CD4-positive, alpha-beta memory T cell (primary cell): Measurements from ENCODE around the gene DRG1. TPM values are rescaled to one million over a fixed set of nuclear protein-coding genes. Genes with fewer than 3 reads are reported as not detected.

Experiments
- CTCF ChIA-PET: fragments of 350-600 bp; sonication (Branson Sonifier 250); formaldehyde crosslinking; loops from one replicate; lab custom pipeline; 2021; ENCODE audit warnings: inconsistent platforms; ENCODE audit not compliant: partially characterized antibody; lab: Charles Lee
- POLR2A ChIA-PET: fragments of 350-600 bp; sonication (Branson Sonifier 250); formaldehyde crosslinking; loops from one replicate; lab custom pipeline; 2021; ENCODE audit not compliant: partially characterized antibody; lab: Charles Lee
- DNase-seq, 5 donors: peaks; one replicate each; pipeline versions ENCODE4 v3.0.0 to v3.0.0-alpha.2; 2020 to 2022; ENCODE audit warnings: mixed read lengths in 1 of 5
- H3K27ac ChIP-seq: one replicate; pipeline ENCODE4 v1.7.0; 2013; ENCODE audit warnings: low read depth, low read length
- H3K27me3 ChIP-seq: 2 replicates; pipeline ENCODE4 v1.7.0; 2013; ENCODE audit warnings: mild to moderate bottlenecking, low read length, moderate library complexity; ENCODE audit not compliant: insufficient read depth
- H3K36me3 ChIP-seq: 2 replicates; pipeline ENCODE4 v1.7.0; 2013; ENCODE audit warnings: mild to moderate bottlenecking, low read length, moderate library complexity; ENCODE audit not compliant: insufficient read depth
- H3K4me1 ChIP-seq: 2 replicates; pipeline ENCODE4 v1.7.0; 2013; ENCODE audit warnings: mild to moderate bottlenecking, low read length, moderate library complexity; ENCODE audit not compliant: insufficient read depth
- H3K4me3 ChIP-seq, 2 donors: one replicate each; pipeline ENCODE4 v1.7.0; 2013; ENCODE audit warnings: low read length in 2 of 2, mild to moderate bottlenecking in 1 of 2
- H3K9me3 ChIP-seq, 2 donors: one replicate each; pipeline ENCODE4 v1.7.0; 2013; ENCODE audit warnings: low read length in 2 of 2, control low read depth in 1 of 2; ENCODE audit not compliant: control insufficient read depth in 1 of 2
- H3K27ac Mint-ChIP-seq, 7 donors: one replicate each; pipeline ENCODE4 v1.8.0; 2020 to 2021; ENCODE audit warnings: mixed read lengths in 7 of 7, mild to moderate bottlenecking in 6 of 7, inconsistent platforms in 3 of 7, moderate library complexity in 3 of 7
- H3K27me3 Mint-ChIP-seq, 2 donors: one replicate each; pipeline ENCODE4 v1.8.0; 2020 to 2021; ENCODE audit warnings: mixed read lengths in 2 of 2
- H3K36me3 Mint-ChIP-seq, 2 donors: one replicate each; pipeline ENCODE4 v1.8.0; 2020 to 2021; ENCODE audit warnings: mixed read lengths in 2 of 2, inconsistent platforms in 1 of 2, mild to moderate bottlenecking in 1 of 2
- H3K4me1 Mint-ChIP-seq, 4 donors: one replicate each; pipeline ENCODE4 v1.8.0; 2020 to 2021; ENCODE audit warnings: mixed read lengths in 4 of 4, mild to moderate bottlenecking in 1 of 4
- H3K4me3 Mint-ChIP-seq, 8 donors: one replicate each; pipeline ENCODE4 v1.8.0; 2020 to 2021; ENCODE audit warnings: mixed read lengths in 8 of 8, mild to moderate bottlenecking in 7 of 8, moderate library complexity in 6 of 8, inconsistent platforms in 3 of 8
- H3K9me3 Mint-ChIP-seq, 8 donors: one replicate each; pipeline ENCODE4 v1.8.0; 2020 to 2021; ENCODE audit warnings: mixed read lengths in 8 of 8, mild to moderate bottlenecking in 5 of 8, inconsistent platforms in 3 of 8, moderate library complexity in 1 of 8
- intact Hi-C: fragments of 100-400 bp; cut with micrococcal nuclease; formaldehyde crosslinking; loops from one replicate; pipeline ENCODE4 v1.15.1; 2023
- polyA plus RNA-seq, 2 donors: library from polyadenylated mRNA; unstranded; fragments of 300-500 nt; fragmentation: Illumina TruSeq; gene quantifications; one replicate each; pipeline ENCODE4 v1.2.3, GENCODE V29; 2021
- total RNA-seq, 2 experiments: library from RNA; stranded (reverse); gene quantifications; one replicate each; pipeline ENCODE4 v1.2.3, GENCODE V29; 2021

DRG1 gene
- total and polyA plus RNA-seq, 4 experiments from 2014 or later: 74.8 to 128 (median 81.4) TPM

DNA sequence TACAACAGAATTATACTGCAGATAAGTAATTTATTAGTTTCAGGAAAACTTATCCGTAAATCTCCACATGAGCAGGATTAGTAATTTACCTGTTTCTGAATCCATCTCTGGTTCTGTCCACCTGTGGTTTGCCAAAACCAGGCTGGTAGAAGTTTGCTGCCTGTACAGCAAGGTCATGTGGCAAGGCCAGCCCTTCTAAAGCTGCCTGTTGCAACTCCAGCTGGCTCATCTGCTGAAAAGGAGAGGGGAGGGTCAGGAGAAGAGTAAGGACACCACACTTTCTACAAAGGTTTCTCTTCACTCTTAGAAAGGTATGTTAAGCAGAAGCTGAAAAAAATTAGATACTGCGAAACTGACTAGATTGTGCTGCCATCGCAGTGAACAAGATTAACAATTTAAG, 47.9 kb downstream of the DRG1 start:
- peak overlapping the region in 2 of 7 donors; percentile 6 to 53 for H3K27ac Mint-ChIP-seq
- CTCF ChIA-PET: no interaction called here
- DNase-seq: no peak

DNA sequence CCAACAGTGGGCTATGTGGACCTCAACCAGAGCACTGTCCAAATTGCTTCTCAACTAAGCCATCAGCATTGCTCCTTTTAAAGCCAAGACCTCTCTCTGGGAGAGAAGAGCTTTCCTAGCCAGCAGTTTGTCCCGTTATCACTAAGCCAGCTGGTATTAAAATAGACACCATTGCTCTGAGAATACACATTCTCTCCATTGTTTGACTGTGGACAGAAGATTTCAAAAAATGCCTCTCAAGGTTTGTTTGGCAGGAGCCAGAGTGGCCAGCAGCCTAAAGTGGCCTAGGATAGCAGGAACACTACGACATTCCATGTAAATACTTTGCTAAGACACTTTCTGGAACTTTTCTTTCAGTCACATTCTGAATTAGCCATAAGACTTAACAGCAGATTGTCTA, 49.0 kb downstream of the DRG1 start:
- H3K27ac ChIP-seq: no peak overlapping the region
- CTCF ChIA-PET: no interaction called here
- POLR2A ChIA-PET: interaction anchor here (0.7 kb wide), 1 partner anchor 814 kb away, joined by 3 read pairs; no protein-coding TSS in a partner anchor
- Mint-ChIP-seq H3K4me3 (no peak overlapping the region), H3K27me3 (no peaks in the 10 kb centered on the region), H3K27ac (peak overlapping the region in 5 of 7 donors; percentile 21 to 70 (median 31)), H3K36me3 (peaks cover 9 to 52% of the 10 kb centered on the region in 2 donors), H3K9me3 (no peaks in the 10 kb centered on the region), H3K4me1 (no peaks in the 10 kb centered on the region)
- no peak for DNase-seq
- no peaks in the 10 kb centered on the region for H3K9me3 ChIP-seq
- H3K4me3 ChIP-seq: no peak overlapping the region
- no peaks in the 10 kb centered on the region for H3K4me1 ChIP-seq
- no peaks in the 10 kb centered on the region for H3K27me3 ChIP-seq
- intact Hi-C loops: no loop called here
- H3K36me3 ChIP-seq: peaks cover 24% of the 10 kb centered on the region

More for the DNA sequence above, 47.9 kb downstream of the DRG1 start:
- no peak overlapping the region for H3K4me3 Mint-ChIP-seq
- Histone ChIP-seq H3K36me3 (peaks cover 24% of the 10 kb centered on the region), H3K27ac (no peak overlapping the region), H3K9me3 (no peaks in the 10 kb centered on the region), H3K4me3 (no peak overlapping the region), H3K4me1 (no peaks in the 10 kb centered on the region), H3K27me3 (no peaks in the 10 kb centered on the region)
- POLR2A ChIA-PET: no interaction called here
- H3K36me3 Mint-ChIP-seq: peaks cover 15 to 54% of the 10 kb centered on the region in 2 donors
- no peaks in the 10 kb centered on the region for H3K4me1 Mint-ChIP-seq
- no peaks in the 10 kb centered on the region for H3K9me3 Mint-ChIP-seq
- H3K27me3 Mint-ChIP-seq: no peaks in the 10 kb centered on the region
- intact Hi-C loops: no loop called here

DNA sequence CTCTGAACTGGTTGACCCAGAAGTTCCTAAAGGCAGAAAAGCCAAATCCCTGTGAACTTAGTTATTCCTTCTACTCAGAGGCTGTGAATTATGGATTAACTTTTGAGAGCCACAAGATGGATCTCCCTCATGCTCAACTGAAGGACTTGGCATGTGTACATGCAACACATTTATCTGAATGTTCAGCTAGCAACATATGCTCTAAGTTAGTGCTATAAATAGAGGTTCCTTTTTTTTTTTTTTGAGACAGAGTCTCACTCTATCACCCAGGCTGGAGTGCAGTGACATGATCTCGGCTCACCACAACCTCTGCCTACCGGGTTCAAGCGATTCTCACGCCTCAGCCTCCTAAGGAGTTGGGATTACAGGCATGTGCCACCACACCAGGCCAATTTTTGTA, 50.1 kb downstream of the DRG1 start:
- Mint-ChIP-seq H3K4me3 (no peak overlapping the region), H3K27me3 (no peaks in the 10 kb centered on the region), H3K27ac (peak overlapping the region in 1 of 7 donors; percentile 5), H3K9me3 (no peaks in the 10 kb centered on the region), H3K36me3 (peaks cover 12 to 49% of the 10 kb centered on the region in 2 donors), H3K4me1 (no peaks in the 10 kb centered on the region)
- intact Hi-C loops: no loop called here
- POLR2A ChIA-PET: interaction anchor here (0.7 kb wide), 1 partner anchor 815 kb away, joined by 3 read pairs; no protein-coding TSS in a partner anchor
- Histone ChIP-seq H3K36me3 (peaks cover 31% of the 10 kb centered on the region), H3K4me1 (no peaks in the 10 kb centered on the region), H3K4me3 (no peak overlapping the region), H3K9me3 (no peaks in the 10 kb centered on the region), H3K27me3 (no peaks in the 10 kb centered on the region), H3K27ac (no peak overlapping the region)
- DNase-seq: no peak
- CTCF ChIA-PET: no interaction called here

DNA sequence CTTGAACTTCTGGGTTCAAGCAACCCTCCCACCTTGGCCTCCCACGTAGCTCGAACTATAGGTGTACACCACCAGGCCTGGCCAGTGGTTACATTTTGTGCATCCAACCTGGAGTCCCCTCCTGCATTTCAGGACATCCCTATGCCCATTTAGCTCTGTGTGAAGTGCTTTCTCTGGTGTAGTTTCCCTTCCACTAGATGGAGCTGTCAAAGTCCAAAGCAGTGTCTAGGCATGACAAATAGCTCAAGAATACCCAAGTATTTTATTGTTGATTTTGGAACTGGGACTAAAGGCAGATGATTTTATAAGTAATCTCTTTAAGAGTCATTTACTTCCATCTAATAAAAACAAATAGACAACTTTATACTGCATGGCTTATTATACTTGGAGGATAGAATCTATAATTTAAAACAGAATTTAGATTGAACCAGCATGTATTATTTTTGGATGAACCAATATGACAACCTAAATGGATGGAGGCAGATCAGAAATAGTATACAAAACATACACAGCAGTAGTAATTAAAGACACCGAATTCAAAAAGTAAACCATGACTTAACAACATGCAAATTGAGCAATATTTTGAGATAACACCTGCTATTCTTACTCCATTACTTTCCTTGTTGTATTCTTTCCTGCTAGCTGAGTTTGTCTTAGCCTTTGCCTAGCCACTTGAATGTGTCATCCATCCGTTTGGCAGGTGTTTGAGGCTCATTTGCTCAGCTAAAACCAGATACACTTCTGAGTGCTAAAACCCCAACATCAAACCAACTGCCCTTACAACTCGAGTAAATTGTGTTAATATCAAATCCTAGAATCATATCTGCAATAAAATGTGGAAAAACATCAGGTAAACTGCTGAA, 52.5 kb downstream of the DRG1 start:
- H3K27me3 Mint-ChIP-seq: no peaks in the 10 kb centered on the region
- H3K4me1 ChIP-seq: no peaks in the 10 kb centered on the region
- intact Hi-C loops: loop anchor here (1.0 kb wide), 1 partner anchor 181 kb away; no protein-coding TSS in a partner anchor
- peak overlapping the region in 4 of 7 donors; percentile 1 to 49 (median 28) for H3K27ac Mint-ChIP-seq
- peak in 4 of 5 donors; percentile 16 to 22 (median 18) for DNase-seq
- ChIA-PET CTCF (interaction anchor here (0.7 to 2.2 kb wide), 17 partner anchors 8 to 210 kb away, joined by 3 to 15 read pairs (median 4); partner anchors contain the start of genes EIF4ENIF1 and PISD), POLR2A (interaction anchor here (0.6 to 1.3 kb wide), 4 partner anchors 39 to 179 kb away, joined by 3 to 10 read pairs (median 3); partner anchors contain the start of gene SFI1)
- H3K36me3 ChIP-seq: peaks cover 40% of the 10 kb centered on the region
- H3K4me3 ChIP-seq: no peak overlapping the region
- H3K36me3 Mint-ChIP-seq: peaks cover 15 to 50% of the 10 kb centered on the region in 2 donors
- H3K9me3 ChIP-seq: no peaks in the 10 kb centered on the region
- no peaks in the 10 kb centered on the region for H3K27me3 ChIP-seq
- no peak overlapping the region for H3K27ac ChIP-seq
- no peak overlapping the region for H3K4me3 Mint-ChIP-seq
- H3K4me1 Mint-ChIP-seq: no peaks in the 10 kb centered on the region
- H3K9me3 Mint-ChIP-seq: no peaks in the 10 kb centered on the region

DNA sequence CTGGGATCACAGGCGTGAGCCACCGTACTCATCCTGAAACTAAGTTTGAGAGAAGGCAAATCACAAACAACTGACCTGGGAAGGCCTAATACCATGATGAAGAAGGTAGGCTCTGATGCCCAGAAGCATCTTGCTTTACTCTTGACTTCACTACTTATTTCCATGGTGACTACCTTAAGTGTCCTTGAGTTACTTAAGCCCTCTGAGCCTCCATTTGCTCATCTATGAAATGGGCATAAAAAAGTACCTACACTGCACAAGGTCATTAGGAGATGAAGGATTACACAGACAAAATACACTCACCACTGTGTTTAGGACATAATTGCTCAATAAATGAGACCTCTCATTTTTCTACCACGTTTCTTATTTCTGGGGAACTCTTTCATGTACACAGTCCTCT, 62.3 kb downstream of the DRG1 start:
- H3K4me1 ChIP-seq: no peaks in the 10 kb centered on the region
- H3K4me3 ChIP-seq: no peak overlapping the region
- no peak overlapping the region for H3K4me3 Mint-ChIP-seq
- H3K4me1 Mint-ChIP-seq: peaks cover 0 to 7% (median 0%) of the 10 kb centered on the region in 4 donors
- H3K27me3 ChIP-seq: no peaks in the 10 kb centered on the region
- H3K9me3 ChIP-seq: no peaks in the 10 kb centered on the region
- DNase-seq: no peak
- CTCF ChIA-PET: no interaction called here
- H3K36me3 ChIP-seq: peaks cover 51% of the 10 kb centered on the region
- H3K9me3 Mint-ChIP-seq: no peaks in the 10 kb centered on the region
- H3K27ac Mint-ChIP-seq: peak overlapping the region in 1 of 7 donors; percentile 8
- intact Hi-C loops: no loop called here
- POLR2A ChIA-PET: no interaction called here
- H3K36me3 Mint-ChIP-seq: peaks cover 33 to 64% of the 10 kb centered on the region in 2 donors
- H3K27ac ChIP-seq: no peak overlapping the region
- no peaks in the 10 kb centered on the region for H3K27me3 Mint-ChIP-seq

DNA sequence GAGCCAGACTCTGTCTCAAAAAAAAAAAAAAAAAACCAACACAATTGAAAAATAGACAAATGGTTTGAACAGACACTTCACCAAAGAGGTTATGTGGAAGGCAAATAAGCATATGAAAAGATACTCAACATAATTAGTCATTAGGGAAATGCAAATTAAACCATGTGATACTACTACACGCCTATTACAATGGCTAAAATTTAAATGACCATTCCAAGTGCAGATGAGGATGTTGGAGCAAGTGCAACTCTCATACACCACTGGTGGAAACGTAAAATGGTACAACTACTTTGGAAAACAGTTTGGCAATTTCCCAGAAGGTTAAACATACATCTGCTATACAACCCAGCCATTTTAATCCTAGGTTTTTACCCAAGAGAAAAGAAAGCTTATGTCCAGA, 65.9 kb downstream of the DRG1 start:
- no peak for DNase-seq
- Histone ChIP-seq H3K4me3 (no peak overlapping the region), H3K9me3 (no peaks in the 10 kb centered on the region), H3K27ac (no peak overlapping the region), H3K4me1 (no peaks in the 10 kb centered on the region), H3K27me3 (no peaks in the 10 kb centered on the region), H3K36me3 (peaks cover 35% of the 10 kb centered on the region)
- CTCF ChIA-PET: no interaction called here
- Mint-ChIP-seq H3K27me3 (no peaks in the 10 kb centered on the region), H3K4me3 (no peak overlapping the region), H3K27ac (no peak overlapping the region), H3K9me3 (no peaks in the 10 kb centered on the region), H3K4me1 (peaks cover 0 to 9% (median 0%) of the 10 kb centered on the region in 4 donors), H3K36me3 (peaks cover 39 to 69% of the 10 kb centered on the region in 2 donors)
- POLR2A ChIA-PET: no interaction called here
- intact Hi-C loops: no loop called here

DNA sequence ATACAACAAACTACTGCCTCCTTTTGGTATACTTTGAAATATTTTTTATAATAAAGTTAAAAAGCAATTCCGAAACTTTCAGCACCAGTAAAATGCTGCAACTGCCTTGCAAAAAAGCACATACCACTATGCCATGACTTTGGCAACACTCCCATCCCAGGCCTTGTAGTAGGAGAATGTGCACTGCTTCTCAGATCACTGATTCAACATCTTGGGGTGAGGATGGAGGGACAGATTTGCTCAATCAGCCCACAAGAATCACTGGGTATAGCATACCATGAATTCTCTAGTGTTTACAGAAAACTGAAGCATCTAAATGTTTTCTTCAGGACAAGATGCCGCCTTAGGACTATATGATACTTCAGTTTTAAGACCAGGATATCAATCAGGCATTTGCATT, 75.3 kb downstream of the DRG1 start:
- Histone ChIP-seq H3K27ac (no peak overlapping the region), H3K4me3 (no peak overlapping the region), H3K9me3 (no peaks in the 10 kb centered on the region), H3K36me3 (no peaks in the 10 kb centered on the region), H3K4me1 (no peaks in the 10 kb centered on the region), H3K27me3 (no peaks in the 10 kb centered on the region)
- no peak overlapping the region for H3K4me3 Mint-ChIP-seq
- intact Hi-C loops: no loop called here
- H3K36me3 Mint-ChIP-seq: peaks cover 20 to 29% of the 10 kb centered on the region in 2 donors
- no peak for DNase-seq
- POLR2A ChIA-PET: no interaction called here
- no peaks in the 10 kb centered on the region for H3K27me3 Mint-ChIP-seq
- no peaks in the 10 kb centered on the region for H3K9me3 Mint-ChIP-seq
- CTCF ChIA-PET: no interaction called here
- no peak overlapping the region for H3K27ac Mint-ChIP-seq
- peaks cover 9 to 21% (median 13%) of the 10 kb centered on the region in 4 donors for H3K4me1 Mint-ChIP-seq
